Activated CD4-positive, CD25-positive, alpha-beta regulatory T cell treated with anti-CD3 and anti-CD28 coated beads, Interleukin-2, amount 50 U/mL, for 72 hours (primary cell): ENCODE data around the gene NFATC1.

Experiments used
- DNase-seq: peaks from one replicate; pipeline ENCODE4 v3.0.0; 2021

NFATC1 gene

GRCh38 chr18:79524181-79525078 is 128.7 kb downstream of the NFATC1 start:
- peak; percentile 66 for DNase-seq

- peak; percentile 29 for DNase-seq
These were observed 130.1 kb downstream of the NFATC1 start for GRCh38 chr18:79525556-79526467.

- DNase-seq: peak; percentile 28
These were observed 131.0 kb downstream of the NFATC1 start for GRCh38 chr18:79526468-79527460.

- DNase-seq: peak; percentile 18
These were observed 132.1 kb downstream of the NFATC1 start for GRCh38 chr18:79527656-79528315.

GRCh38 chr18:79528316-79528695 is 132.6 kb downstream of the NFATC1 start:
- peak; percentile 18 for DNase-seq

- DNase-seq: peak; percentile 72
These were observed 133.1 kb downstream of the NFATC1 start for GRCh38 chr18:79528846-79529245.

GRCh38 chr18:79529296-79529695 is 133.6 kb downstream of the NFATC1 start:
- DNase-seq: peak; percentile 19

GRCh38 chr18:79529991-79530390 is 134.3 kb downstream of the NFATC1 start:
- DNase-seq: peak; percentile 26

- peak; percentile 19 for DNase-seq
These were observed 135.1 kb downstream of the NFATC1 start for GRCh38 chr18:79530821-79531220.

GRCh38 chr18:79531386-79531785 is 135.7 kb downstream of the NFATC1 start:
- DNase-seq: peak; percentile 25

GRCh38 chr18:79531926-79532312 is 136.2 kb downstream of the NFATC1 start:
- peak; percentile 11 for DNase-seq

GRCh38 chr18:79532313-79533007 is 136.7 kb downstream of the NFATC1 start:
- DNase-seq: peak; percentile 12

GRCh38 chr18:79533146-79533545 is 137.4 kb downstream of the NFATC1 start:
- DNase-seq: peak; percentile 21

- DNase-seq: peak; percentile 26
These were observed 137.9 kb downstream of the NFATC1 start for GRCh38 chr18:79533591-79533990.

GRCh38 chr18:79534356-79534755 is 138.6 kb downstream of the NFATC1 start:
- DNase-seq: peak; percentile 21

GRCh38 chr18:79537758-79538157 is 142.0 kb downstream of the NFATC1 start:
- DNase-seq: no peak

GRCh38 chr18:79538635-79539034 is 142.9 kb downstream of the NFATC1 start:
- DNase-seq: no peak

- DNase-seq: no peak
These were observed 144.6 kb downstream of the NFATC1 start for GRCh38 chr18:79540161-79540903.

GRCh38 chr18:79540904-79541282 is 145.2 kb downstream of the NFATC1 start:
- no peak for DNase-seq

- DNase-seq: no peak
These were observed 146.5 kb downstream of the NFATC1 start for GRCh38 chr18:79542213-79542612.
